DOHH2 (cell line): ENCODE data around the gene FUT8.
"Not testable (repeated sequence)": the region's sequence is repeated elsewhere in the genome, so short reads cannot be mapped to it uniquely, and the experiment has no call there.

Experiments
- H3F3A ChIP-seq: fragments of 200-600 bp; sonication (generic), shearing (Covaris generic); 2 replicates; pipeline ENCODE4 v1.6.0; 2016; ENCODE audit warnings: antibody characterized with exemption, mild to moderate bottlenecking; ENCODE audit not compliant: control insufficient read depth, insufficient read depth
- H3K27ac ChIP-seq: fragments of 200-600 bp; sonication (generic); 2 replicates; pipeline ENCODE4 v1.5.1; 2014; ENCODE audit warnings: low read depth, mild to moderate bottlenecking, low read length, moderate library complexity
- H3K27me3 ChIP-seq: fragments of 200-600 bp; sonication (generic); 2 replicates; pipeline ENCODE4 v1.6.1; 2014; ENCODE audit warnings: mild to moderate bottlenecking, low read length, mixed read lengths; ENCODE audit not compliant: control insufficient read depth
- H3K36me3 ChIP-seq: fragments of 200-600 bp; sonication (generic); 2 replicates; pipeline ENCODE4 v1.6.1; 2014; ENCODE audit warnings: mild to moderate bottlenecking, low read length, moderate library complexity, mixed read lengths; ENCODE audit not compliant: control insufficient read depth
- H3K4me1 ChIP-seq: fragments of 200-600 bp; sonication (generic); 2 replicates; pipeline ENCODE4 v1.6.1; 2014; ENCODE audit warnings: mild to moderate bottlenecking, low read length, mixed read lengths; ENCODE audit not compliant: control insufficient read depth
- H3K4me2 ChIP-seq: fragments of 200-600 bp; sonication (generic); 2 replicates; pipeline ENCODE4 v1.6.0; 2014; ENCODE audit warnings: mild to moderate bottlenecking, low read length, moderate library complexity
- H3K4me3 ChIP-seq: fragments of 200-600 bp; sonication (generic); 2 replicates; pipeline ENCODE4 v1.5.1; 2014; ENCODE audit warnings: mild to moderate bottlenecking, low read length, mixed read lengths
- H3K79me2 ChIP-seq: fragments of 200-600 bp; sonication (generic); 2 replicates; pipeline ENCODE4 v1.6.1; 2014; ENCODE audit warnings: mild to moderate bottlenecking, low read length, mixed read lengths; ENCODE audit not compliant: control insufficient read depth
- H3K9me2 ChIP-seq: fragments of 200-600 bp; sonication (generic); replicated peaks from 2 replicates; pipeline ENCODE4 v1.6.1; 2014; ENCODE audit warnings: mild to moderate bottlenecking, low read length, mixed read lengths; ENCODE audit not compliant: control insufficient read depth
- H3K9me3 ChIP-seq: fragments of 200-600 bp; sonication (generic); 2 replicates; pipeline ENCODE4 v1.6.1; 2014; ENCODE audit warnings: antibody characterized with exemption, low read length, mixed read lengths; ENCODE audit not compliant: control insufficient read depth, insufficient read depth
- H4K20me1 ChIP-seq: fragments of 200-600 bp; sonication (generic); 2 replicates; pipeline ENCODE4 v1.6.0; 2014; ENCODE audit warnings: low read depth, mild to moderate bottlenecking, antibody characterized with exemption, low read length, moderate library complexity; ENCODE audit not compliant: control insufficient read depth, insufficient read depth
- EZH2phosphoT487 ChIP-seq: fragments of 200-600 bp; sonication (generic); IDR thresholded peaks from 2 replicates; pipeline ENCODE4 v1.6.1; 2017; ENCODE audit warnings: borderline replicate concordance, mild to moderate bottlenecking, antibody characterized with exemption, low read length, moderate library complexity, mixed read lengths
- TF ChIP-seq, protein P1 (sequence below): fragments of 200-600 bp; sonication (generic); IDR thresholded peaks from one replicate; pipeline ENCODE4 v1.5.1; 2014; ENCODE audit warnings: antibody characterized with exemption, mild to moderate bottlenecking, low read depth, low read length; ENCODE audit not compliant: poor library complexity, severe bottlenecking

FUT8 gene

DNA sequence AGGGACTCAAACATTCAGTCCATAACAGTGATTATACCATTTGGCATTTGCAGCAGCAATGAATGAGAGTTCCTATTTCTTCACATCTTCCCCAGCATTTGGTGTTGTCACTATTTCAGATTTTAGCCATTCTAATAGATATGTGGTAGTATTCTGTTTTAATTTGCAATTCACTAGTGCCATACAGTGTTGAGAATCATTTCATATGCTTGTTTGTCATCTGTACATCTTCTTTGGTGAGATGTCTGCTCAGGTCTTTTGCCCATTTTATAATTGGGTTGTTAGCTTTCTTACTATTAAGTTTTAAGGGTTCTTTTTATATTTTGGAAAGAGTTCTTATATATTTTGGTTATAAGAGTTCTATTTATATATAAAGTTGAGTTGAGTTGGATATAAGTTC lies 276.5 kb downstream of the FUT8 start:
- Histone ChIP-seq H3F3A (peaks cover 3% of the 10 kb centered on the region; the same call in 1 of the 2 replicates), H3K4me1 (no peaks in the 10 kb centered on the region), H3K79me2 (no peaks in the 10 kb centered on the region; the same call in 1 of the 2 replicates), H4K20me1 (no peaks in the 10 kb centered on the region), H3K9me2 (no peaks in the 10 kb centered on the region), H3K9me3 (no peaks in the 10 kb centered on the region), H3K36me3 (0 out of 2 replicates have a peak, but pooled peaks cover 5% of the 10 kb centered on the region), H3K4me3 (no peak overlapping the region), H3K4me2 (no peak overlapping the region), H3K27me3 (no peaks in the 10 kb centered on the region), H3K27ac (no peak overlapping the region)
- no peak for TF ChIP-seq EZH2phosphoT487
- TF ChIP-seq, protein P1, sequence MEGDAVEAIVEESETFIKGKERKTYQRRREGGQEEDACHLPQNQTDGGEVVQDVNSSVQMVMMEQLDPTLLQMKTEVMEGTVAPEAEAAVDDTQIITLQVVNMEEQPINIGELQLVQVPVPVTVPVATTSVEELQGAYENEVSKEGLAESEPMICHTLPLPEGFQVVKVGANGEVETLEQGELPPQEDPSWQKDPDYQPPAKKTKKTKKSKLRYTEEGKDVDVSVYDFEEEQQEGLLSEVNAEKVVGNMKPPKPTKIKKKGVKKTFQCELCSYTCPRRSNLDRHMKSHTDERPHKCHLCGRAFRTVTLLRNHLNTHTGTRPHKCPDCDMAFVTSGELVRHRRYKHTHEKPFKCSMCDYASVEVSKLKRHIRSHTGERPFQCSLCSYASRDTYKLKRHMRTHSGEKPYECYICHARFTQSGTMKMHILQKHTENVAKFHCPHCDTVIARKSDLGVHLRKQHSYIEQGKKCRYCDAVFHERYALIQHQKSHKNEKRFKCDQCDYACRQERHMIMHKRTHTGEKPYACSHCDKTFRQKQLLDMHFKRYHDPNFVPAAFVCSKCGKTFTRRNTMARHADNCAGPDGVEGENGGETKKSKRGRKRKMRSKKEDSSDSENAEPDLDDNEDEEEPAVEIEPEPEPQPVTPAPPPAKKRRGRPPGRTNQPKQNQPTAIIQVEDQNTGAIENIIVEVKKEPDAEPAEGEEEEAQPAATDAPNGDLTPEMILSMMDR, result no peak

DNA sequence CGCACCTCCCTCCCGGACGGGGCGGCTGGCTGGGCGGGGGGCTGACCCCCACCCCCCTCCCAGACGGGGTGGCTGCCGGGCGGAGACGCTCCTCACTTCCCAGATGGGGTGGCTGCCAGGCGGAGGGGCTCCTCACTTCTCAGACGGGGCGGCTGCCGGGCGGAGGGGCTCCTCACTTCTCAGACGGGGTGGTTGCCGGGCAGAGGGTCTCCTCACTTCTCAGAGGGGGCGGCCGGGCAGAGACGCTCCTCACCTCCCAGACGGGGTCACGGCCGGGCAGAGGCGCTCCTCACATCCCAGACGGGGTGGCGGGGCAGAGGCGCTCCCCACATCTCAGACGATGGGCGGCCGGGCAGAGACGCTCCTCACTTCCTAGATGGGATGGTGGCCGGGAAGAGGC lies 280.0 kb downstream of the FUT8 start:
- H3K79me2 ChIP-seq, H3F3A ChIP-seq, H3K27ac ChIP-seq, H3K4me2 ChIP-seq, H4K20me1 ChIP-seq, H3K27me3 ChIP-seq, H3K4me1 ChIP-seq, H3K4me3 ChIP-seq, H3K9me2 ChIP-seq, H3K36me3 ChIP-seq, H3K9me3 ChIP-seq: not testable (repeated sequence)

DNA sequence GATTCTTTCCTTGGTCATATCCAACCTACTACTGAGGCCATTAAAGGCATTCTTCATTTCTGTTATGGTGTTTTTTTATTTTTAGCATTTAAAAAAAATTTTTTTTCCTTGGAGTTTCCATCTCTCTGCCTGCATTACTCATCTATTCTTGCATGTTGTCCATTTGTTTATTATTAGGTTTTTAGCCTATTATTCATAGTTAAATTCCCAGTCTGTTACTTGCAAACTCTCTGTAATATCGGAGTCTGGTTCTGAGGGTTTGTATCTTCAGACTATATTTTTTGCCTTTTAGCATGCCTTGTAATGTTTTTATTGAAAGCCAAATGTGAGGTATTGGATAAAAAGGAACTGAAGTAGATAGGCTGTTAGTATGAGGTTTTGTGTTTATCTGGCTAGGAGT lies 284.3 kb downstream of the FUT8 start:
- no peaks in the 10 kb centered on the region for H4K20me1 ChIP-seq
- H3K9me2 ChIP-seq, result no peaks in the 10 kb centered on the region
- no peak overlapping the region for H3K4me3 ChIP-seq
- no peaks in the 10 kb centered on the region for H3K4me1 ChIP-seq
- H3K79me2 ChIP-seq, result peaks cover 3% of the 10 kb centered on the region; the same call in 1 of the 2 replicates
- H3K9me3 ChIP-seq, result no peaks in the 10 kb centered on the region
- H3K27ac ChIP-seq, result no peak overlapping the region
- H3K4me2 ChIP-seq, result no peak overlapping the region
- no peaks in the 10 kb centered on the region for H3K36me3 ChIP-seq
- no peaks in the 10 kb centered on the region for H3K27me3 ChIP-seq
- TF ChIP-seq, protein P1, result no peak
- no peak for TF ChIP-seq EZH2phosphoT487
- peaks cover 4% of the 10 kb centered on the region; the same call in 1 of the 2 replicates for H3F3A ChIP-seq

DNA sequence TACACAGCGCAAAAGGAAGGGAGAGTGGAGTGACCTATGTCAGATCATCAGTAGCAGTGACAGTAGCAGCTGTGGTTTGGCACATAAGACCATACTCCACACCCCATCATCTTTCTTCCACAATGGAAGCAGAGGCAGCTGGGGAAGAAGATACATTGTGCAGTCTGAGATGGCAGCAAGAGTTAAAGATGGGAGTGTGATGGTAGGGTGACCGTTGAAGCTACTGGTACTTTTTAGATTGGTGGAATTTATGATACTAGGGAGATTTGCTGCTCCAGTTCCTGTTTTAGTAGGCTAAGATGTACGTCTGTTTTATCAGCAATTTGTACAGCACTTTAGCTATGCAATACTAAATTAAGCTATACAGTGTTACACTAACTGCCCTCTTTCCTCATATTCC lies 291.0 kb downstream of the FUT8 start:
- no peak for TF ChIP-seq EZH2phosphoT487
- TF ChIP-seq, protein P1, result no peak
- no peaks in the 10 kb centered on the region for H3K9me2 ChIP-seq
- H3K4me2 ChIP-seq, result no peak overlapping the region
- no peak overlapping the region for H3K4me3 ChIP-seq
- H3K27ac ChIP-seq, result no peak overlapping the region
- H3K27me3 ChIP-seq, result no peaks in the 10 kb centered on the region
- H3K36me3 ChIP-seq, result no peaks in the 10 kb centered on the region
- H3K79me2 ChIP-seq, result no peaks in the 10 kb centered on the region
- no peaks in the 10 kb centered on the region for H3F3A ChIP-seq
- H4K20me1 ChIP-seq, result no peaks in the 10 kb centered on the region
- H3K4me1 ChIP-seq, result no peaks in the 10 kb centered on the region
- H3K9me3 ChIP-seq, result no peaks in the 10 kb centered on the region
